ENCODE data around the gene MOSPD3.
A peak's percentile ranks its signal among the peaks of the same experiment; 100 is the strongest.
"Not testable (repeated sequence)": the region's sequence is repeated elsewhere in the genome, so short reads cannot be mapped to it uniquely, and the experiment has no call there.

The MOSPD3 gene, protein sequence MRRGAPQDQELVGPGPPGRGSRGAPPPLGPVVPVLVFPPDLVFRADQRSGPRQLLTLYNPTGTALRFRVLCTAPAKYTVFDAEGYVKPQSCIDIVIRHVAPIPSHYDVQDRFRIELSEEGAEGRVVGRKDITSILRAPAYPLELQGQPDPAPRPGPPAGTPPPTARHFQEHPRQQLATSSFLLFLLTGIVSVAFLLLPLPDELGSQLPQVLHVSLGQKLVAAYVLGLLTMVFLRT

DNA sequence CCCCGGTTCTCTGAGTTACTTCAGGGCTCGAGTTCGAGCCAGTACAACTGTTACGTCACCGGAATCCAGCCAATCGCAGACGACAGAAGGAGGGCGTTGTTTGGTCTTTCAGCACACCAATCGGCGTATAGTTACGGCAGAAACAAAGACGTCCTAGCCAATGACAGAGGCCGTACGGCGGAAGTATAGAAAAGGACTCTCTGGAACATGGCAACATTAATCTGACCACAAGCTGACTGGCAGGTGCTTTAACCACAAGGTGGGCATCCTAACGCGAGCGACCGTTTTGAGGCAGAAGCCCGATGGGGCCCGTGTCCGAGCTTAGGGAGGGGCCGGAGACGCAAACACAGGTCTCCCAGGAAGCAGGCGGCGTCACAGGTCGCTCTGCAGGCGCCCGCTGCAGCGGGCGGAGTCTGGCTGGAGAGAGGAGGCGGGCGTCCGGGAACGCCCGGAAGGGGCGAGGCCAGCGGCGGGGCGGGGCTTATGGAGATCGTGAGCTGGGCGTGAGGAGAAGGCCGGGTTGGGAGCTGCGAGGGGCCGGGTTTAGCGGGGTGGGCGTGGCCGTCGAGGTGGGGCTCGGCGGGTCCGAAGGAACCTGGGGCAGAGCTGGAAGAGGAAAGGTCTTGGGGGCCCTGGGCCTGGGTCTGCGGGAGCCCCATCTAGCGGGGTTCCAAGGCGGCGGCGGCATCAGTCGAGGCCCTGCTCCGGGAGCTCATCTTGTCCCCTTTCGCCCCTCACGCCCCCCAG, at the start of gene MOSPD3:
MOSPD3 (plus strand) TSS at position 558 of the 747 bp plus-strand sequence. CDS start 252 bp downstream, outside the sequence.
- DNase-seq (ENCODE audit: low read depth) = peak; percentile 99

GRCh38 chr7:100563100-100563564, 49.2 kb upstream of the MOSPD3 start:
- DNase-seq (ENCODE audit: low read depth) = no peak

GRCh38 chr7:100563809-100564400, 48.4 kb upstream of the MOSPD3 start:
- peak; percentile 66 for DNase-seq (ENCODE audit: low read depth)

DNA sequence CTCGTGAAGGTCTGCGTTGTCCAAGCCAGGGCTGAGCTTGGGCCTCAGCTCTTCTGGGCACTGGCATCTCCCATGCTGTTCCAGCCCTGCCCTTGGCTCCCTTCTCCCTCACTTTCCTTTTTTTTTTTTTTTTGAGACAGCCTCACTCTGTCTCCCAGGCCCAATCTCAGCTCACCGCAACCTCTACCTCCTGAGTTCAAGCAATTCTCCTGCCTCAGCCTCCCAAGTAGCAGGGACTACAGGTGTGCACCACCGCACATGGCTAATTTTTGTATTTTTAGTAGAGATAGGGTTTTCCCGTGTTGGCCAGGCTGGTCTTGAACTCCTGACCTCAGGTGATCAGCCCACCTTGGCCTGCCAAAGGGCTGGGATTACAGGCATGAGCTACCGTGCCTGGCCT, 47.9 kb upstream of the MOSPD3 start:
- DNase-seq (ENCODE audit: low read depth) = not testable (repeated sequence)

DNA sequence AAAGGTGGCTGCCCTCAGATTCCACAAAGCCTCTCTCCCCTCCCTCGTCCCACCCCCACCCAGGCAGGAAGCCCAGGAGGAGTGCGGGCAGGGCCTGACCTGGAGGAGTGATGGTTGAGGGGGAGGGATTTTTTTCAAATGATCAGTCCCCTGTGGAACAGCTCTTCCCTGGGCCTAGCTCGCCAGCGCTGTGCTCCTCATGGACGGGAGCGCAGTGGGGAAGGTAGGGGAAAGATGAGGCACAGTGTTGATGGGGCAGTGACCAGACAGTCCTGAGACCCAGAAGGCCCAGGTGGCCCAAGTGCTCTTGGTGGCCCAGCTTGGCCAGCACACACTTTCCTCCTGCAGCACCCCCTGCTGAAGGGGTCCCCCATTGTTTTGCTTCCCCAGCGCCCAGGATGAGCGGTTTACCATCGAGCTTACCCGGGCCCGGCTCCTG, 47.2 kb upstream of the MOSPD3 start:
- DNase-seq (ENCODE audit: low read depth) = no peak

- no peak for DNase-seq (ENCODE audit: low read depth)
Measured at GRCh38 chr7:100566018-100566531, 46.3 kb upstream of the MOSPD3 start.

- no peak for DNase-seq (ENCODE audit: low read depth)
Measured at GRCh38 chr7:100567031-100567730, 45.2 kb upstream of the MOSPD3 start.

DNA sequence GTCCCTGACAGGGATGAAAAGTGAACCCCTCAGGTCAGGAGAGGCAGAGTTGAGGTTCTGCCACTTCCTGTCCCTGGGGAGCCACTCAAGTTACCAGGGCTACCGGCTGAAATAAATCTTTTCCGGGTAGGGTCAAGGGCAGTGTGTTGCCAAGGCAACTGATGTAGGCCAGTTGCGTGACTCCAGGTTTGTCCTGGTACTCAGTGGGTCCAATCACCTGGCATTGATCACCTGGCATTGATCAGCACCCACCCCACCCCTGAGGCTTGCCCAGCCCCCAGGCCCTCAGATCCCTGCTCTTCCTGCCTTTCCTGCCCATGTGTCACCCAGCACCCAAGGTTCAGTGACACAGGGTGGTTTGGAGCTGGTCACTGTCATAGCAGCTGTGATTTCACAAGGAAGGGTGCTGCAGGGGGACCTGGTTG, 44.6 kb upstream of the MOSPD3 start:
- DNase-seq (ENCODE audit: low read depth) = no peak

DNA sequence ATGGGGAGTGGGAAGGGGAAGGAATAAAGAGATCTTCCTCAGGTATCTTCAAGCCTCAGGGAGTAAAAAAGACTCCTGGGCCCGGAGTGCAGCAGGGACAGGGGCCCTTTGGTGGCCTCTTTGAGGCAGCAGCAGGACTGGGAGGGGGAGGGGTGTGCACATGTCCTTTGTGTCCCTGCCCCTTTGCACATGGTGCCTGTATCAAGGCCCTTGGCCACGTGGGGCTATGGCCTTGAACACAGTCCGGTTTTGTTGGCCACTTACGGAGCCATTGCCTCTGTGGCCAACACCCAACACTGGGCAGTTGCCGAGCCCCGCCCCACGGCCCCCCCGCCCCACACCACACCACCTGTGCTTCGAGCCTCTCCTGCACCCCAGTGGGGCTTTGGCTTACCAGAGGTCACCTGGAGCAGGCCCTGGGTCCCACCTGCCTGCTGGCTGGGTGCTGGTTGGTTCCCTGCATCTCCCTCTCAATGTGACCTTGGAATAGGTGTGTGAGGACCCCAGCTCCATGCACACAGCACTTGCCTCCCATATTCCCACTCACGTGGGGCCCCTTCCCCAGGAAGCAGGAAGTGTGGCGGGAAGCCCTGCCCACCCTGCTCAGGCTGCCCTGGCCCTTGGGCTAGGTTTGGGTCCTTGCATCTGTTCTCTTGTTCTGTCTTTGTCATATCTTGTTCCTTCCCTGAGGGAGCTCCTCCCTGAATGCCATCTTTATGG, 44.0 kb upstream of the MOSPD3 start:
- DNase-seq (ENCODE audit: low read depth) = no peak

DNA sequence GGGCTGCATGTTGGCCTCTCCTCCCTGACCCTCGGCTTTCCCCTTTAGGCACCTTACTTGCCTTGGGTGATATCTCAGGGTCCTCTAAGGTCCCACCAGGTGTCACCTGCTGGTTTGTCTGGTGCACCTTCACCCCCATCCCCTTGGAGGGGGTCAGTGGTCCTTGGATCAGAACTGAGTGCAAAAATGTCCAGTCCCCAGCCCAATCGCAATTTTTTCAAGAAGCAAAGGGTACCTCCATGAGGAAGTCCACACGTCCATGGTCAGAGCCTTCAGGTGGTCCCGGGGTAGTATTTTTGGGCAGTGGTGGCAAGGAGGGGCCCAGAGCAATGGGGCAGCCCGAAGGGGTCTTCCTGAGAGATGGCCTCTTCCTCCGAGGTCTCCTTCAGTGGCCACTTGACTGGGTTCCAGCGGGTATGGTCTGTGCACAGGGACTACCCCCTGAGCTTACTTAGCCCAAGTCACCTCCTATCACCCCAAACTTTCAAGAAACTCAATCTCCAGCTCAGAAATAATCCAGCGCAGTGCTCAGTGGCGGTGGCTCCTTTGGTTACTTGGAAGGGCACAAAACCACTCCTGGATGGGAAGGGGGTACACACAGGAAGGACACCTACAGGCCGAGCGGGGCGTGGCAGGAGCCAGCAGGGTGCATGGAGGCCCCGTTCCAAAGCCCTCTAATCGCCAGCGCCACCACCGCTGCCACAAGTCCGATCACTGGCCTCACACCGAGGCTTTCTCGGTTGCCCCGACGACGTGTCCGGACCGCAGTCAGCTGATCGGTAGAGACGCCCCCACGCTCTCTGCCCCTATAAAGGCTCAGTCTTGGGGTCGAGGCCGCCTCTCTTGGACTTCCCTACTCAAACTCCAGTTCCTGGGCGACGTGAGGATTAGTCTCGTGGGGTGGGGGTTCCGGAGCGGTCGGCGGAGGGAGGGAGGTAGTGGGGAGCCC, 43.2 kb upstream of the MOSPD3 start:
- DNase-seq (ENCODE audit: low read depth) = peak; percentile 21

DNA sequence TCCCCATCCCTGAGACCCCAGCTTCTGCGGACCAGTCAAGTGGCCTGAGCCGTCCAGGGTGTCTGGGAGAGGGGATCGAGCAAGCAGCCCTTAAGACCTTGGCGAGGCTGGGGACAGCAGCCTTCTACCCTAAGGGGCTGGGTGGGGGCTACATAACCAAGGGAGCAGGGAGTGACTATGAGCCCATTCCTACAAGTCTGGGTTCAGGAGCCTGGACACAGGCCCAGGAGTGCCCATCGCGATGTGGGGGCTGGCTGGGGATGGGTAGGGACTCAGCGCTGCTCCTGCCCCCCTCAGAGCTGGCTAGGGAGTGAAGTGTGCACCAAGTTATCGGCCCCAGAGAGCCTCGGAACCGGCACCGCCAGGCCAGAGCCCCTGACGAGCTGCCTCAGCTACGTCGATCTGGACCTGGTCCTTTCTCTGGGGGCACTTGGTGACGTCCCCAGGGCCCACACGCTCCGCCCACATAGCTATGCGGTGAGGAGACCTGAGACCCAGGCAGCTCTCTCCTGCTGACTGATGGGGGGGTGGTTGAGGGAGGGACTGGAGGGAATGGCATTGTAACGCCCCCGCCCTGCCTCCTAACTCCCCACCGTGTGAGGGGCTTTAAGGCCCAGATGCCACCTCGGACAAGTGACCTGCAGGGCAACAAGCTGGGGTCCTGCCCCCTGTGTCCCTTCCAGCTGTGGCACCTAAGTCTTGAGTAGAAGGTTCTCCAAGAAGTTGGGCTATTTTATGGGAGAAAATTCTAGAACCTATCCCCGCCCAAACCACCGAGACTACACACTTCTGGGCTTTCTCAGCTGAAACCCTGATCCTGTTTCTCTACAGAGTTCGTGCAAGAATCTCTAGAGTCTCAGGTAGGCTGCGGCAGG, 41.1 kb upstream of the MOSPD3 start:
- DNase-seq (ENCODE audit: low read depth) = no peak

GRCh38 chr7:100571829-100572116, 40.6 kb upstream of the MOSPD3 start:
- DNase-seq (ENCODE audit: low read depth) = no peak

DNA sequence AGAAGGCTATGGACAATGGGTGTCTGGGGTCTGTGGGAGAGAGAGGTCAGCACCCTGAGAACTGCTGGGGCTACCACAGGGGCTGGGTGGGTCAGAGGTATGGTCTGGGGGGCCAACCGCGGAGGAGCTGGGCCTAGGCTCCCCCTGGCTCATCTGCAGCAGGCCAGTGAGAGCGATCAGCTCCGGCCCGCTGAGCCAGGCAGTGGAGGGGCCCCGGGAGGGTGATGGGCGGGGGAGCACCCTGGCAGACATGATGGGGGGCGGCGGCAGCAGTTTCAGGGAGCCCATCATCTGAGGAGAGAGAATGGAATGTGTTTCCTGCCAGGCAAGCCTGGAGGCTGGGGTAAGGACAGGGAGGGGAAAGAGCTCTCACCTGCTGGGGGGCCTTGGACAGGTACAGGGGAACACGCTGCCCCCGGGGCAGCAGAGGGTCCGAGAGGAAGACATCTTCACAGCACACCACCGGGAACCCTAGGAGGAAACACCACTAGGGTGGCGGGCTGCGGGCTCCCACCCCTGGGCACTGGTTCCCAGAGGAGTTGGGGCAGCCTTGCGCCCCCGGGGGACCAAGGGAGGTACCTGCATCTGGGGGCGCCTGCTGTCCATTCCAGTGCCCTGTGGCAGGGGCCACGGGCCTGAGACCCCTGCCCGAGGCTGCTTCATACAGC, 39.9 kb upstream of the MOSPD3 start:
- DNase-seq (ENCODE audit: low read depth) = no peak

DNA sequence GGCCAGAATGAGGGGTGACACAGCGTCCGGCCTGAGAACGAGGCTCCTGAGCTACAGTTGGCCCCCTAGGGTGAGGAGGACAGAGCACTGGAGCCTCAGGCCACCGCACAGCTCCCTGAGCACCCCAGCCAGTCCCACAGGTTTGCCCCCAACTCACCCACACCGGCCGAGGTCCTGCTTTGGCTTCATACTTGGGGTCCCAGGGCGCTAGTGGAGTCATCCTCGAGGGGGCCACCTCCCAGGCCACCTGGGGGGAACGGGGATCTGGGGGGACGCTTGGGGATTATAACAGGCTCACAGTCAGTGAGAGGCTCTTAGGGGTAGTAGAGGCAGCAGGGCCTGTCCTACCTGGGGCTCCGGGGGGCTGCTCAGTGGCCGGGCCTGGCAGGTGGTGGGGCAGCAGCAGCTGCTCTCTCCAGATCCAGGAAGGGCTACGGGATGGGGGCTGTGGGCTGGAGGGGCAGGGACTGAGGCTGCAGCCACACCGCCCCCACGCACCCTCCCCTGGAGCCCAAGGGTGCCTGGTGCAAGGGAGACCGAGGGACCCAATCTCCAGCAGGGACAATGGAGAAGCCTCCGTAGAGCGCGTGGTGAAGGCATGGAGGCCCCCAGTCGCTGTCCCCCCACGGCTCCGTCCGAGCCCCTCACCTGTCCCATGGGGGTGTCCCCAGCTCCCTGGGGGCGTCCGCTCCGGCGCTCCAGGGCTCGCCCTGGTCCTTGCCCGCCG, 39.2 kb upstream of the MOSPD3 start:
- DNase-seq (ENCODE audit: low read depth) = no peak

- DNase-seq (ENCODE audit: low read depth) = no peak
Measured at GRCh38 chr7:100573691-100574361, 38.5 kb upstream of the MOSPD3 start, which contains the start of gene SAP25. SAP25 (minus strand) TSS chr7:100573900; CDS start chr7:100573742, 158 bp downstream.

DNA sequence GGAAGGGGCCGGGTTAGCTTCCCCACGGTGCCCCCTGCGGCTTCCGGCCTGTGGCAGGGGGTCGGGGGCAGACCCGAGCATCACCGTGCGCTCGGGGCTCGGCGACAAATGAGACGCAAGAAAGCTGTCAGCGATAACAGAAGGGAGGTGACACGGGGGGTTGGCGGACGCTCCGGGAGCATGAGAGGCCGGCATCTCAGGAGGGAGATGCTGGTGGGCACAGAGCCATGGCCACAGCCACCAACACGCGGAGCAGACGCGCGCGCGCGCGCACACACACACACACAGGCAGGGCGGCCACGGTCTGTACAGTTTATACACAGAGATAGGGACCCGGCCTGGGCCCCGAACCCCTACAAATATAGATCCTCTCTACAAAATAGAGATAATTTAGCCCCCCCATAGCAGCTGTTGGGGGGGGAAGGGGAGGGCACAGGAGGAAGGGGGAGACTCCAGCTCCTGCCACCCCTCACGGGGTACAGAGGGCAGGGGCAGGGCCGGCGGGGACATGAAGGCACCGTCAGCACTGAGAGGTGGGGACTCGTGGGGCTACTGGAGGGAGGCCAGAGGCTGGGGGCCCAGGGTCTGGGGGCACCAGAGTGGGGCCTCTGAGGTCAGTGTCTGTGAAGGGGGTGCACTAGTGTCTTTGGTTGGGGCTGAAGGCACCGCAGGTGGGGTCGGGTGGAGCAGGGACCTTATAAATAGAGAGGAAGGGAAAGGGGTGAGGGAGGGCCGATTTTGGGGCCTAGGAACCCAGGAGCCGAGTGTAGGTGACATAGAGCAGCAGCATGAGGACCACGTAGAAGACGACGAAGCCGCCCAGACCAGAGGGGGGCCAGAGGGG, 37.8 kb upstream of the MOSPD3 start:
- no peak for DNase-seq (ENCODE audit: low read depth)

GRCh38 chr7:100575206-100575631, 37.1 kb upstream of the MOSPD3 start:
- DNase-seq (ENCODE audit: low read depth) = no peak
